Gastrocnemius medialis (tissue), 4 donors: ENCODE measurements around the gene FASN.

Source experiments
- POLR2A ChIP-seq, 2 donors: fragments of 450-650 bp; IDR thresholded peaks; one replicate each; pipeline ENCODE4 v1.6.1; 2017; ENCODE audit warnings: antibody characterized with exemption in 2 of 2, mild to moderate bottlenecking in 2 of 2, moderate library complexity in 2 of 2
- TF ChIP-seq, protein P1 (sequence below), 5 experiments: fragments of 450-650 bp in 3 of 5; fragments of 200-600 bp in 2 of 5; sonication (generic) in 2 of 5; IDR thresholded peaks in 4 of 5; conservative IDR thresholded peaks in 1 of 5; 1 replicate in 4 of 5; 2 replicates in 1 of 5; pipeline ENCODE4 v1.5.1; 2016 to 2019; ENCODE audit warnings: antibody characterized with exemption in 5 of 5, mild to moderate bottlenecking in 3 of 5, moderate library complexity in 3 of 5

- TF ChIP-seq, protein P1, sequence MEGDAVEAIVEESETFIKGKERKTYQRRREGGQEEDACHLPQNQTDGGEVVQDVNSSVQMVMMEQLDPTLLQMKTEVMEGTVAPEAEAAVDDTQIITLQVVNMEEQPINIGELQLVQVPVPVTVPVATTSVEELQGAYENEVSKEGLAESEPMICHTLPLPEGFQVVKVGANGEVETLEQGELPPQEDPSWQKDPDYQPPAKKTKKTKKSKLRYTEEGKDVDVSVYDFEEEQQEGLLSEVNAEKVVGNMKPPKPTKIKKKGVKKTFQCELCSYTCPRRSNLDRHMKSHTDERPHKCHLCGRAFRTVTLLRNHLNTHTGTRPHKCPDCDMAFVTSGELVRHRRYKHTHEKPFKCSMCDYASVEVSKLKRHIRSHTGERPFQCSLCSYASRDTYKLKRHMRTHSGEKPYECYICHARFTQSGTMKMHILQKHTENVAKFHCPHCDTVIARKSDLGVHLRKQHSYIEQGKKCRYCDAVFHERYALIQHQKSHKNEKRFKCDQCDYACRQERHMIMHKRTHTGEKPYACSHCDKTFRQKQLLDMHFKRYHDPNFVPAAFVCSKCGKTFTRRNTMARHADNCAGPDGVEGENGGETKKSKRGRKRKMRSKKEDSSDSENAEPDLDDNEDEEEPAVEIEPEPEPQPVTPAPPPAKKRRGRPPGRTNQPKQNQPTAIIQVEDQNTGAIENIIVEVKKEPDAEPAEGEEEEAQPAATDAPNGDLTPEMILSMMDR (IDR thresholded peaks at IDR 0.05 in 4 of 5, conservative IDR thresholded peaks at IDR 0.05 in 1 of 5): no peak
- no peak for TF ChIP-seq POLR2A (IDR thresholded peaks at IDR 0.05)
Measured at GRCh38 chr17:82083533-82084359, 14.3 kb downstream of the FASN start.
